Measurements from ENCODE around the gene MAPKAP1.

Gene MAPKAP1

GRCh38 chr9:125558453-125559092 lies 148.4 kb downstream of the MAPKAP1 start:
- peak; percentile 60 for DNase-seq

GRCh38 chr9:125556046-125556721 lies 150.8 kb downstream of the MAPKAP1 start:
- no peak for DNase-seq

GRCh38 chr9:125554726-125555125 lies 152.3 kb downstream of the MAPKAP1 start:
- no peak for DNase-seq

- DNase-seq, result no peak
Observed at GRCh38 chr9:125551781-125552180, 155.2 kb downstream of the MAPKAP1 start.

GRCh38 chr9:125549891-125550885 lies 156.8 kb downstream of the MAPKAP1 start:
- DNase-seq, result no peak

GRCh38 chr9:125549465-125549871 lies 157.5 kb downstream of the MAPKAP1 start:
- peak; percentile 36 for DNase-seq

- no peak for DNase-seq
Observed at GRCh38 chr9:125549039-125549438, 158.0 kb downstream of the MAPKAP1 start.

- no peak for DNase-seq
Observed at GRCh38 chr9:125548141-125548540, 158.9 kb downstream of the MAPKAP1 start.

- no peak for DNase-seq
Observed at GRCh38 chr9:125547368-125547767, 159.6 kb downstream of the MAPKAP1 start.

- no peak for DNase-seq
Observed at GRCh38 chr9:125545845-125546244, 161.2 kb downstream of the MAPKAP1 start.

GRCh38 chr9:125544988-125545651 lies 161.9 kb downstream of the MAPKAP1 start:
- no peak for DNase-seq

- no peak for DNase-seq
Observed at GRCh38 chr9:125544484-125544883, 162.5 kb downstream of the MAPKAP1 start.

- DNase-seq, result peak; percentile 89
Observed at GRCh38 chr9:125541840-125542243, 165.2 kb downstream of the MAPKAP1 start.

GRCh38 chr9:125540497-125540896 lies 166.5 kb downstream of the MAPKAP1 start:
- no peak for DNase-seq

- peak; percentile 78 for DNase-seq
Observed at GRCh38 chr9:125538092-125538473, 168.9 kb downstream of the MAPKAP1 start.

GRCh38 chr9:125537442-125538091 lies 169.4 kb downstream of the MAPKAP1 start:
- DNase-seq, result no peak

GRCh38 chr9:125536776-125537175 lies 170.2 kb downstream of the MAPKAP1 start:
- DNase-seq, result no peak

GRCh38 chr9:125536167-125536772 lies 170.7 kb downstream of the MAPKAP1 start:
- DNase-seq, result no peak

- no peak for DNase-seq
Observed at GRCh38 chr9:125534971-125535701, 171.9 kb downstream of the MAPKAP1 start.

GRCh38 chr9:125532812-125533594 lies 174.0 kb downstream of the MAPKAP1 start:
- no peak for DNase-seq

All from NCI-H2029 (cell line).